Dendritic cell treated with granulocyte-macrophage colony-stimulating factor and Interleukin-4, amounts not matched to agents 40 ng/mL and 50 ng/mL, for 4 days (primary cell): ENCODE data around the gene TMPRSS13.
"Not testable (repeated sequence)": the region's sequence is repeated elsewhere in the genome, so short reads cannot be mapped to it uniquely, and the experiment has no call there.

Source experiments
- H3K27ac Mint-ChIP-seq: one replicate; pipeline ENCODE4 v1.8.0; 2022; ENCODE audit warnings: mild to moderate bottlenecking, mixed read lengths
- H3K27me3 Mint-ChIP-seq: one replicate; pipeline ENCODE4 v1.8.0; 2022; ENCODE audit warnings: mild to moderate bottlenecking, mixed read lengths
- H3K36me3 Mint-ChIP-seq: one replicate; pipeline ENCODE4 v1.8.0; 2022; ENCODE audit warnings: low read depth, mixed read lengths
- H3K4me1 Mint-ChIP-seq: one replicate; pipeline ENCODE4 v1.8.0; 2022; ENCODE audit warnings: low read depth, mixed read lengths
- H3K4me3 Mint-ChIP-seq: one replicate; pipeline ENCODE4 v1.8.0; 2022; ENCODE audit warnings: mild to moderate bottlenecking, moderate library complexity, mixed read lengths
- H3K9me3 Mint-ChIP-seq: one replicate; pipeline ENCODE4 v1.8.0; 2022; ENCODE audit warnings: mixed read lengths
- intact Hi-C: fragments of 100-400 bp; cut with micrococcal nuclease; formaldehyde crosslinking; loops from one replicate; pipeline ENCODE4 v1.15.0; 2022

TMPRSS13 gene

DNA sequence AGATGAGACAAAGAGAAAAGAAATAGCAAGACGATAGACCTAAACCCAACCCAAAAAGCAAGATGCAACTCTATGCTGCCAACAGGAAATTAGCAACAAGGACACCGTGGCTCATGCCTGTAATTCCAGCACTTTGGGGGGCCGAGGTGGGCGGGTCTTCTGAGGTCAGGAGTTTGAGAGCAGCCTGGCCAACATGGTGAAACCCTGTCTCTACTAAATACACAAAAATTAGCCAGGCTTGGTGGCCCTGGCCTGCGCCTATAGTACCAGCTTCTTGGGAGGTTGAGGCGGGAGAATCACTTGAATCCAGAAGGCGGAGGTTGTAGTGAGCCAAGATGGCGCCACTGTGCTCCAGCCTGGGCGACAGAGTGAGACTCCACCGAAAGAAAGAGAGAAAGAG is 32.7 kb upstream of the TMPRSS13 start:
- Mint-ChIP-seq H3K27me3 (no peaks in the 10 kb centered on the region), H3K4me1 (peaks cover 51% of the 10 kb centered on the region), H3K4me3 (no peak overlapping the region), H3K9me3 (peaks cover 24% of the 10 kb centered on the region), H3K27ac (peak overlapping the region; percentile 54), H3K36me3 (peaks cover 23% of the 10 kb centered on the region)
- intact Hi-C loops: no loop called here

DNA sequence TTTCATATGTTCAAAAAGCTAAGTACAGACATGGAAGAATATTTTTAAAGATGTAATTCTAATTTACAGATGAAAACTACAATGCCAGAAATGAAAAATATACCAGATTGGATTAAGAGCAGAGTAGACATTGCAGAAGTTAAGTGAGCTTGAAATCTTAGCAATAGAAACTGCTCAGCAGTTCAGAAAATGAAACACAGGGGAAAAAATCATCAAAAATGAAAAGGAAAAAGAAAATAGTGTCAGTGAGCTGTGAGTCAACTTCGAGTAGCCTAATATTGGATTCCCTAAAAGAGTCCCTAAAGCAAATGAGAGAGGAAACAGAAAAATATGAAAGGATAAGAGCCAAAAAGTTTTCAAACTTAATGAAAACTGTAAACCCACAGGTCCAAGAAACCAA is 31.2 kb upstream of the TMPRSS13 start:
- peak overlapping the region; percentile 98 for H3K27ac Mint-ChIP-seq
- no peaks in the 10 kb centered on the region for H3K27me3 Mint-ChIP-seq
- H3K4me3 Mint-ChIP-seq: peak overlapping the region; percentile 2
- peaks cover 23% of the 10 kb centered on the region for H3K36me3 Mint-ChIP-seq
- intact Hi-C loops: no loop called here
- peaks cover 32% of the 10 kb centered on the region for H3K9me3 Mint-ChIP-seq
- peaks cover 60% of the 10 kb centered on the region for H3K4me1 Mint-ChIP-seq

DNA sequence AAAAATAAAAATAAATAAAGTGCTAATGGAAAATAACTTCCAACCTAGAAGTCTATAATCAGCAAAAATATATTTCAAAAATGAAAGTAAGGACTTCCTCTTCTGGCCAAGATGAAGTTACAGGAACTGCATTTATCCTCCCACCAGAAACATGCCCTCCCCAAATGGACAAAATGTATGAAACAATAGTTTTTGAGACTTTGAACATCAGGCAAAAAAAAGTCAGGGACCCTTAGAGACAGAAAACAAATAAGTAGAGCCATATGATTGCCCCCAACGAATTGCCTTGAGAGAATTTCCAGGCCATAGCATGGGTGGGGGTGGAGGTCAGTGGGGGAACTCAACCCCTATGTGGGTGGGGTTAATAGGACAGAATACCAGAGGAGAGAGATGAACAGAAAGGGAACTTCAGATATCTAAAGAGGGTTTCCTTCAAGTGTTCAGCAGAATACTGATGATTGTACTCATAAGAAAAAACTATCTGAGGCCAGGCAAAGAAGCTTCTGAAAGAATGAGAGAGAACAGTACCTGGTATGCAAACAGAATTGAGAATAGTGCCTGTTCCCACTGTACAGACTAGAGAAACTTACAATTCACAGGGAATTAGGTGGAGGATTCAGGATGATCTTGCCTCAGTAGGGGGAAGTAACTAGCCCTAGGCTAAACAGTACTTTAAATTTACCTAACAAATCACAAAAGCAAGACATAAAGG is 30.4 kb upstream of the TMPRSS13 start:
- H3K9me3 Mint-ChIP-seq: peaks cover 32% of the 10 kb centered on the region
- peaks cover 62% of the 10 kb centered on the region for H3K4me1 Mint-ChIP-seq
- H3K4me3 Mint-ChIP-seq: peak overlapping the region; percentile 68
- intact Hi-C loops: no loop called here
- no peaks in the 10 kb centered on the region for H3K27me3 Mint-ChIP-seq
- H3K27ac Mint-ChIP-seq: peak overlapping the region; percentile 98
- peaks cover 23% of the 10 kb centered on the region for H3K36me3 Mint-ChIP-seq

DNA sequence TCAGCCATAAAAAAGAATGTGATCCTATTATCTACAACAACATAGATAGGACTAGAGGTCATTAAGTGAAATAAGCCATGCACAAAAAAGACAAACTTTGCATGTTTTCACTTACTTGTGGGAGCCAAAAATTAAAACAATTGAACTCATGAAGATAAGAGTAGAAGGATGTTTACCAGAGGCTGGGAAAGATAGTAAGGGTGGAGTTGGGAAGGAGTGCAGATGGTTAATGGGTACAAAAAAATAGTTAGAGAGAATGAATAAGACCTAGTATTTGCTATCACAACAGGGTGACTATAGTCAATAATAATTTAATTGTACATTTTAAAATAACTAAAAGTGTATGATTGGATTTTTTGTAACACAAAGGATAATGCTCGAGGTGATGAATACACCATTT is 29.7 kb upstream of the TMPRSS13 start:
- H3K9me3 Mint-ChIP-seq: peaks cover 32% of the 10 kb centered on the region
- H3K36me3 Mint-ChIP-seq: peaks cover 23% of the 10 kb centered on the region
- H3K4me1 Mint-ChIP-seq: peaks cover 67% of the 10 kb centered on the region
- intact Hi-C loops: no loop called here
- H3K27me3 Mint-ChIP-seq: no peaks in the 10 kb centered on the region
- peak overlapping the region; percentile 98 for H3K27ac Mint-ChIP-seq
- no peak overlapping the region for H3K4me3 Mint-ChIP-seq

DNA sequence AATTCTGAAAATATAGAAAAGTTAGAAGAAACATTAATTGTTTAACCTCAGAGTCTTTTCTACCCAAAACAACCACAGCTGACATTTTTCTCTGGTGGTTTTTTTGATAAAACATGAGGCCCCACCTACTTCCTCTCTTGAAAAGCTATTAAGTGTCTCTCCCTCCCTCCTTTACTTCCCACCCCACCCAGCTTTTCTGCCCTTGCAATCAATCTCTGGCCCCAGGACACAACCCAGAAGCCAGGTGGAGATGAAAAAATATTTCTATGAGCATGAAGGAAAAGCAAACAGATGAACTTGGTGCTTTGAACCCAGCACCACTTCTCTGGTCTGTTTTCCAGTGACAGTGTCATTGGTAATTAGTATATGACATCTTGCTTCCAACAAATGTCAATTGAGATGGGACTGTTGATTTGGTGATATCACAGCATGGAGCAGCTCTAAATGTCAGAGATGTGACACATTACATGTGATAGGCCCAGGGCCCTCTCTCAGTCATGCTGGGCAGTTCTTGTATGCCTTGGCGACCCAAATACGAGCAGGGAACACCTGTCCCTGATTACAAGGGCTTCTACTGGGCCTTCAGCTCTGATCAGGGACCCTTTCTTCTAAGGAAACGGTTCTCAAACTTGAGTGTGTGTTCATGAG is 23.9 kb upstream of the TMPRSS13 start:
- intact Hi-C loops: loop anchor here (5.0 kb wide), 1 partner anchor 34 kb away; the partner anchor contains the start of gene IL10RA
- Mint-ChIP-seq H3K36me3 (peaks cover 13% of the 10 kb centered on the region), H3K27ac (peak overlapping the region; percentile 50), H3K27me3 (no peaks in the 10 kb centered on the region), H3K4me3 (no peak overlapping the region), H3K9me3 (peaks cover 21% of the 10 kb centered on the region), H3K4me1 (peaks cover 76% of the 10 kb centered on the region)

DNA sequence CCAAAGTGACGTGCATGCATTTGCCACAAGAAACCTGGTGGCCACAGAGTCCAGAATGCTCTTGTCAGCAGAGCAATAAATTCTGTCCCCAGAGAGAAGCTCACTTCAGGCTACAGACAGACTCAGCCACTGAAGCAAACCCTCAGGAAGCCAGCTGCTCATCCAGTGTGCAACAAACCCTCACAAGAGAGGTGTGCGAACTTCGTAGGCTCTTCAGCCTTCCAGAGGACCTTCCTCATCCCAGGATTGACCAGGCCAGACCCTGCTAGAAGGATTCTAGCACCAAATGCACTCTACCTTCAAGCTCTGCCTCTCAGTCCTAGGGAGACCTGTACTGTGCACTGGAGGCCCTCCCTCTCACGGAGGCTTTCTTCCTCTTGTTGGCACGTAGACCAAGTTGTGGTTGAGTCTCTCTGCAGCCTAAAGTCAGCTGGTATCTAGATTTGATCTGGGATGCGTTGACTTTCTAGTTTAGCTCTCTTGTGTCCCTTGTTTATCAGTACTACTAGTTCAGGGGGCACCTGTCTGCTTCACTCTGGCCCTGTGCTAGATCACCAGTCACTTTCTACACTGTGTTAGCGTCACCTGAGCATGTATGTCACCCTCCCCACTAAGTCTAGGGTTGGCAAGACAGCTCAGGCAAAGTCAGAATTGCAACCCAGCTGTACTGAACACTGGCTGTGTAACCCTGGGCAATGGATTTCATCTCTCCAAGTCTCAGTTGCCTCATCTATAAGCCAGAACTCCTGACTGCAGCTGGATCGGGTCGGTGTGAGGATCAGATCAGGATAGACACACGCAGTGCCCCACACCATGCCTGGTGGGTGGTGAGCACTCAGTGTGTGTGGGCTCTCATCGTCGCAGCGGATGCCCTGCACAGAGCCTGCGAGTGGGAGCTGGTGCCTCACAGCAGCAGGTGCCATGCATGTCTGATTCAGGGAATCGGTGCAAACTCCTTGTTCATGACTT is 22.1 kb upstream of the TMPRSS13 start:
- peaks cover 4% of the 10 kb centered on the region for H3K9me3 Mint-ChIP-seq

DNA sequence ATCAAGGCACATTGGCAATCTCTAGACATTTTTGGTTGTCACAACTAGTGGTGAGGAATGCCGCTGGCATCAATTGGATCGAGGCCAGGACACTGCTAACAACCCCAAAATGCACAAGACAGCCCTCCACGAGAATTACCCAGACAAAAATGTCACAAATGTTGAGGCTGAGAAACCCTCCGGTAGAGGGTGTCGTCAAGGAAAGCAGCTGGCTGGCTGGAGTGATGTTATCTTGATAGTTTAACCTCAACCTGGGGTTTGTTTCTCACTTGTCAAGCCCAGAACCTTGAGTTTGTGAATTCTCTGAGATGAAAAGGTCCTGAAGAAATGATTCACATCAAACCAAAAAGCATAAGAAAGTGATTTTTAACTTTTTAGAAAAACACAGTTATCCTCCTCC is 21.1 kb upstream of the TMPRSS13 start:
- Mint-ChIP-seq H3K9me3 (no peaks in the 10 kb centered on the region), H3K36me3 (no peaks in the 10 kb centered on the region), H3K4me1 (peaks cover 81% of the 10 kb centered on the region), H3K4me3 (peak overlapping the region; percentile 37), H3K27ac (peak overlapping the region; percentile 72), H3K27me3 (no peaks in the 10 kb centered on the region)
- intact Hi-C loops: loop anchor here (5.0 kb wide), 1 partner anchor 37 kb away; the partner anchor contains the start of gene IL10RA

More for the DNA sequence above, 22.1 kb upstream of the TMPRSS13 start:
- intact Hi-C loops: loop anchor here (5.0 kb wide), 1 partner anchor 36 kb away; the partner anchor contains the start of gene IL10RA
- Mint-ChIP-seq H3K27ac (peak overlapping the region; percentile 72), H3K36me3 (no peaks in the 10 kb centered on the region), H3K4me3 (peak overlapping the region; percentile 27), H3K27me3 (no peaks in the 10 kb centered on the region), H3K4me1 (peaks cover 78% of the 10 kb centered on the region)

DNA sequence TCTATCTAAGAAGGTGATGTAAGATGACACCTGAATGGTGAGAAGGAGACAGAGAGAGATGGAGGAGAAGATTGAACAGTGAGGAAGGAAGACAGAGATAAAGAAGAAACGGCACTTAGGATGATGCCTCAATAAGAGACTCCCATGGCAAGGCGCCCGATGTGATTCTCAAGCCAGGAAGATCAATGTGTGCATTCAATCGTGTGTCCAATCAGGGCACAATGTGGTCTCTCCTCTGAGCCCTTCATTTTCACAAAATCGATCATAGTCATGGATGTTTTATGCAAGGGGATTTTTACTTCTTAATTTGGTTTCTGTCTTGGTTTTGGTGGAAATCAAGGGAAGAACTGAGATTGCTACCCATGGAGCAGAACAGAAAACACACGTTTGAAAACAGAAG is 19.9 kb upstream of the TMPRSS13 start:
- peak overlapping the region; percentile 72 for H3K27ac Mint-ChIP-seq
- intact Hi-C loops: no loop called here

DNA sequence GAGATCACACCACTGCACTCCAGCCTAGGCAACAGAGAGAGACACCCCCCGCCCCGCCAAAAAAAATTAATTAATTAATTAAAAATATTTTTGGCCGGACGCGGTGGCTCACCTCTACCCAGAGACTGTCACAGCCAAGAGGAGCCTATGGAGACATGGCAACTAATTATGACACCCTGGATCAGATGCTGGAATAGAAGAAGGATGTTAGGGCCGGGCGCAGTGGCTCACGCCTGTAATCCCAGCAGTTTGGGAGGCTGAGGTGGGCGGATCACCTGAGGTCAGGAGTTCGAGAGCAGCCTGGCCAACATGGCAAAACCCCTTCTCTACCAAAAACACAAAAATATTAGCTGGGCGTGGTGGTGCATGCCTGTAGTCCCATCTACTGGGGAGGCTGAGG is 19.3 kb upstream of the TMPRSS13 start:
- H3K9me3 Mint-ChIP-seq, H3K27me3 Mint-ChIP-seq, intact Hi-C loops, H3K4me3 Mint-ChIP-seq, H3K36me3 Mint-ChIP-seq: not testable (repeated sequence)
- peak overlapping the region; percentile 72 for H3K27ac Mint-ChIP-seq
- H3K4me1 Mint-ChIP-seq: peaks cover 85% of the 10 kb centered on the region

More for the DNA sequence above, 19.9 kb upstream of the TMPRSS13 start:
- Mint-ChIP-seq H3K36me3 (no peaks in the 10 kb centered on the region), H3K27me3 (no peaks in the 10 kb centered on the region), H3K9me3 (no peaks in the 10 kb centered on the region), H3K4me3 (no peak overlapping the region), H3K4me1 (peaks cover 86% of the 10 kb centered on the region)

DNA sequence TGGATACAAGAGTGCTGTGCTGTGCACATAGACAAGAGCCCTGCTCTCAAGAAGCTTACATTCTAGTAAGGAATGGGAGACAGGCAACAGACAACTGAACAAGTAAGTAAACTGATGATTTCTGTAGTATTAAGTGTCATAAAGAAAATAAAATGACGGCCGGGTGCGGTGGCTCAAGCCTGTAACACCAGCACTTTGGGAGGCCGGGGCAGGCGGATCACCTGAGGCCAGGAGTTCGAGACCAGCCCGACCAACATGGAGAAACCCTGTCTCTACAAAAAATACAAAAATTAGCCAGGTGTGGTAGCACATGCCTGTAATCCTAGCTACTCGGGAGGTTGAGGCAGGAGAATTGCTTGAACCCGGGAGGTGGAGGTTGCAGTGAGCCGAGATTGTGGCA is 18.5 kb upstream of the TMPRSS13 start:
- H3K27ac Mint-ChIP-seq: peak overlapping the region; percentile 62
- not testable (repeated sequence) for H3K9me3 Mint-ChIP-seq, H3K36me3 Mint-ChIP-seq, H3K4me3 Mint-ChIP-seq, H3K27me3 Mint-ChIP-seq
- H3K4me1 Mint-ChIP-seq: peaks cover 79% of the 10 kb centered on the region
- intact Hi-C loops: loop anchor here (1.0 to 2.0 kb wide), 3 partner anchors 103 to 124 kb away; no protein-coding TSS in a partner anchor

DNA sequence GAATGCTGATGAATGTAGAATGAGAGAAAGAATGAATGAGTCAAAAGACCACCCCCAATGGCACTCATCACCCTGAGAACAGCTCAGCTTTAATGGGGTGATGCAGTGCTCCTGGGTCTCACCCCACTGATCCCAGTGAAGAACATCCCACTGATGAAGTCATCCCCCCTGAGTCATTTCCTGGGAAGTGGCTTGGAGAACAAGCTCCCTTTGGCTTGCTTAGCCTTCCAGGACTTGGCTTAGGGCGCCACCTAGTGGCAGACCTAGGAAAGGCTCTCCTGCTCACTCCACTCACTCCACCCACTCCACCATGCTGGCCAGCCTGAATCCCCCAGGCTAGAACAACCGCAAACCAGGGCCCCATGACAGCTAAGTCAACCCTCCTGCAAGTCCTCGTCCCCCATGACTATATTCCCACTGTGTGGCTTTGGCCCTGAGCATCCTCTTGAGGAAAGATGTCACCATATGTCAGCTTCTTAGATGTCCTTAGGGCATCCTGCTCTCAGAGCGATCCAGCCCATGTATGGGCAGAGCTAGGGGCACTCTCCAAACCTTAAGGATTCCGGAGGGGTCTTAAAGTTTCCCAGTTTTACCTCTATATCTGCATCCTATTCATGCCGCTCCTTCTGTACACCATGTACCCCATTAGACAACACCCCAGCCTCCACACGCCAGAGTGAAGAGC is 17.8 kb upstream of the TMPRSS13 start:
- H3K4me3 Mint-ChIP-seq: no peak overlapping the region

DNA sequence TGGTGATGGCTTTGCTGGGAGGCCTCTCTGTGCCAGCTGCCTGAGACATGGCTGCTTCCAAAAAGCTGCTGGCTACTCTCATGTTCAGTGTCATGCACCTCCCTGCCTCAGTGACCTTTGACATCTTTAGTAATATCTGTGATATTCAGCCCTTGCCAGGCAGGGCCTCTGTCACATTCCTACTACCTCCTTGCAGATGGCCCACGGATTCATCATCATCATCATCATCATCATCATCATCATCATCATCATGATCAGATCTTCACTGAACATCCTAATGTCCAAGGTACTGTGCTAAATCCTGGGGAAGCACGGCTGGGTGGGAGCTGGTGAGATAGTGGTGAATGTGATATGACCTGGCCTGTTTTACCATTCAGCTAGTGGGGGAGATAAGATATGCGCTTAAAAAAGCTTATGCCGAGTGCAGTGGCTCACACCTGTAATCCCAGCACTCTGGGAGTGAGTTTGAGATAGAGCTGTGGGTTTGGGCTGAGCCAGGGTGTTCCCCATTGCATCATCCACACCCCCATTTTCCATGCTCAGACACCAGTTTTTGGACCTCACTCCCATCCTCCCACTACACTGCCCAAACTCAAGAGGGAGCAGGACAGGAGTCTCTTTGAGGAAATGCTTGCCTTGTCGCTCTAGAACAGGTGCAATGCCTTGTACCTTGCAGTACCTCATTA is 17.1 kb upstream of the TMPRSS13 start:
- peaks cover 77% of the 10 kb centered on the region for H3K4me1 Mint-ChIP-seq
- intact Hi-C loops: loop anchor here (2.0 kb wide), 1 partner anchor 107 kb away; no protein-coding TSS in a partner anchor
- no peaks in the 10 kb centered on the region for H3K27me3 Mint-ChIP-seq
- H3K27ac Mint-ChIP-seq: peak overlapping the region; percentile 62
- no peaks in the 10 kb centered on the region for H3K9me3 Mint-ChIP-seq
- H3K4me3 Mint-ChIP-seq: no peak overlapping the region
- no peaks in the 10 kb centered on the region for H3K36me3 Mint-ChIP-seq

More for the DNA sequence above, 17.8 kb upstream of the TMPRSS13 start:
- Mint-ChIP-seq H3K9me3 (no peaks in the 10 kb centered on the region), H3K4me1 (peaks cover 83% of the 10 kb centered on the region), H3K27me3 (no peaks in the 10 kb centered on the region), H3K36me3 (no peaks in the 10 kb centered on the region), H3K27ac (peak overlapping the region; percentile 62)
- intact Hi-C loops: loop anchor here (1.0 to 2.0 kb wide), 3 partner anchors 103 to 124 kb away; no protein-coding TSS in a partner anchor
